K562 (cell line): ENCODE results near the gene PCBP3. TPM values are rescaled to one million over a fixed set of nuclear protein-coding genes. Genes with fewer than 3 reads are reported as not detected.

Experiments used
- NFXL1 ChIP-seq: fragments of 450-650 bp; formaldehyde crosslinking; IDR thresholded peaks from 2 replicates; pipeline ENCODE4 v1.4.0; 2021; ENCODE audit warnings: mild to moderate bottlenecking
- POLR2B ChIP-seq: fragments of 450-650 bp; IDR thresholded peaks from 2 replicates; pipeline ENCODE4 v1.6.1; 2018; ENCODE audit warnings: low read depth; ENCODE audit not compliant: partially characterized antibody
- ZFP1 ChIP-seq: fragments of 450-650 bp; formaldehyde crosslinking; IDR thresholded peaks from 2 replicates; pipeline ENCODE4 v1.4.0; 2020; ENCODE audit warnings: mild to moderate bottlenecking, mixed read lengths
- polyA plus RNA-seq, 8 experiments: library from polyadenylated mRNA; depleted of rRNA in 4 of 8; stranded (reverse) in 5 of 8; unstranded in 3 of 8; fragments of >200 nt; fragmentation: Nextera tagmentation in 2 of 8; fragmentation: Illumina TruSeq in 1 of 8; extraction: Ambion mirVana in 2 of 8; extraction: Trizol in 1 of 8; gene quantifications; 2 replicates each; pipeline versions ENCODE4 v1.2.1 to v1.2.3, GENCODE V29; 2011 to 2014; ENCODE audit warnings: inconsistent platforms in 1 of 8, missing spikeins in 1 of 8
- total RNA-seq, 7 experiments: library from RNA; depleted of rRNA in 6 of 7; stranded (reverse); fragments of >200 nt in 6 of 7; fragmentation: Illumina TruSeq in 2 of 7; extraction: Trizol in 2 of 7; gene quantifications; 2 replicates each; pipeline versions ENCODE4 v1.2.1 to v1.2.3, GENCODE V29; 2011 to 2021; ENCODE audit warnings: low replicate concordance in 1 of 7
- TF ChIP-seq, protein P1 (sequence below): fragments of 450-650 bp; IDR thresholded peaks from 2 replicates; pipeline ENCODE4 v1.6.1; 2016; ENCODE audit warnings: low read depth

Gene PCBP3
- total and polyA plus RNA-seq, 9 of the 15 experiments (the other 6 are each of a cell fraction or from before 2014, with no cell fraction given) = 0.18 TPM; not detected in 8

- TF ChIP-seq, protein P1, sequence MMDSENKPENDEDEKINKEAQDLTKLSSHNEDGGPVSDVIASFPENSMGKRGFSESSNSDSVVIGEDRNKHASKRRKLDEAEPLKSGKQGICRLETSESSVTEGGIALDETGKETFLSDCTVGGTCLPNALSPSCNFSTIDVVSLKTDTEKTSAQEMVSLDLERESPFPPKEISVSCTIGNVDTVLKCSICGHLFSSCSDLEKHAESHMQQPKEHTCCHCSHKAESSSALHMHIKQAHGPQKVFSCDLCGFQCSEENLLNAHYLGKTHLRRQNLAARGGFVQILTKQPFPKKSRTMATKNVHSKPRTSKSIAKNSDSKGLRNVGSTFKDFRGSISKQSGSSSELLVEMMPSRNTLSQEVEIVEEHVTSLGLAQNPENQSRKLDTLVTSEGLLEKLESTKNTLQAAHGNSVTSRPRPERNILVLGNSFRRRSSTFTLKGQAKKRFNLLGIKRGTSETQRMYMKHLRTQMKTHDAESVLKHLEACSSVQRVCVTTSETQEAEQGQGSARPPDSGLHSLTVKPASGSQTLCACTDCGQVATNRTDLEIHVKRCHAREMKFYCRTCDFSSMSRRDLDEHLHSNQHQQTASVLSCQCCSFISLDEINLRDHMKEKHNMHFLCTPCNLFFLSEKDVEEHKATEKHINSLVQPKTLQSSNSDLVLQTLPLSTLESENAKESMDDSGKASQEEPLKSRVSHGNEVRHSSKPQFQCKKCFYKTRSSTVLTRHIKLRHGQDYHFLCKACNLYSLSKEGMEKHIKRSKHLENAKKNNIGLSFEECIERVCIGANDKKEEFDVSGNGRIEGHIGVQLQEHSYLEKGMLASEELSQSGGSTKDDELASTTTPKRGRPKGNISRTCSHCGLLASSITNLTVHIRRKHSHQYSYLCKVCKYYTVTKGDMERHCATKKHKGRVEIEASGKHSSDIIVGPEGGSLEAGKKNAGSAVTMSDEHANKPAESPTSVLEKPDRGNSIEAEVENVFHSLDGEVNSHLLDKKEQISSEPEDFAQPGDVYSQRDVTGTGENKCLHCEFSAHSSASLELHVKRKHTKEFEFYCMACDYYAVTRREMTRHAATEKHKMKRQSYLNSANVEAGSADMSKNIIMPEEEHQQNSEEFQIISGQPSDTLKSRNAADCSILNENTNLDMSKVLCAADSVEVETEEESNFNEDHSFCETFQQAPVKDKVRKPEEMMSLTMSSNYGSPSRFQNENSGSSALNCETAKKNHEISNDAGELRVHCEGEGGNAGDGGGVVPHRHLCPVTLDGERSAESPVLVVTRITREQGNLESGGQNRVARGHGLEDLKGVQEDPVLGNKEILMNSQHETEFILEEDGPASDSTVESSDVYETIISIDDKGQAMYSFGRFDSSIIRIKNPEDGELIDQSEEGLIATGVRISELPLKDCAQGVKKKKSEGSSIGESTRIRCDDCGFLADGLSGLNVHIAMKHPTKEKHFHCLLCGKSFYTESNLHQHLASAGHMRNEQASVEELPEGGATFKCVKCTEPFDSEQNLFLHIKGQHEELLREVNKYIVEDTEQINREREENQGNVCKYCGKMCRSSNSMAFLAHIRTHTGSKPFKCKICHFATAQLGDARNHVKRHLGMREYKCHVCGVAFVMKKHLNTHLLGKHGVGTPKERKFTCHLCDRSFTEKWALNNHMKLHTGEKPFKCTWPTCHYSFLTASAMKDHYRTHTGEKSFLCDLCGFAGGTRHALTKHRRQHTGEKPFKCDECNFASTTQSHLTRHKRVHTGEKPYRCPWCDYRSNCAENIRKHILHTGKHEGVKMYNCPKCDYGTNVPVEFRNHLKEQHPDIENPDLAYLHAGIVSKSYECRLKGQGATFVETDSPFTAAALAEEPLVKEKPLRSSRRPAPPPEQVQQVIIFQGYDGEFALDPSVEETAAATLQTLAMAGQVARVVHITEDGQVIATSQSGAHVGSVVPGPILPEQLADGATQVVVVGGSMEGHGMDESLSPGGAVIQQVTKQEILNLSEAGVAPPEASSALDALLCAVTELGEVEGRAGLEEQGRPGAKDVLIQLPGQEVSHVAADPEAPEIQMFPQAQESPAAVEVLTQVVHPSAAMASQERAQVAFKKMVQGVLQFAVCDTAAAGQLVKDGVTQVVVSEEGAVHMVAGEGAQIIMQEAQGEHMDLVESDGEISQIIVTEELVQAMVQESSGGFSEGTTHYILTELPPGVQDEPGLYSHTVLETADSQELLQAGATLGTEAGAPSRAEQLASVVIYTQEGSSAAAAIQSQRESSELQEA = no peak
- TF ChIP-seq NFXL1 (CRISPR knock-in tag) (no peak), ZFP1 (CRISPR knock-in tag) (no peak), POLR2B (no peak)
Measured at GRCh38 chr21:45781741-45782140, 138.2 kb downstream of the PCBP3 start (continued).
